ENCODE measurements around the gene BCL6B.

- no peak for TF ChIP-seq CTCF (IDR thresholded peaks at IDR 0.05)
- no peak for TF ChIP-seq POLR2AphosphoS5 (IDR thresholded peaks at IDR 0.05)
- no peak for TF ChIP-seq POLR2A (IDR thresholded peaks at IDR 0.05)
Observed at GRCh38 chr17:7067198-7067597, 44.3 kb downstream of the BCL6B start.

Data from gastroesophageal sphincter (tissue), 3 donors.